GM21447 (cell line): ENCODE data around the gene FITM2.
"Not testable (repeated sequence)": the region's sequence is repeated elsewhere in the genome, so short reads cannot be mapped to it uniquely, and the experiment has no call there.

ENCODE experiments used
- ATAC-seq: cut with Tn5 transposase; IDR thresholded peaks from one replicate; pipeline ENCODE4 v1.9.1; 2021; ENCODE audit not compliant: unreplicated experiment

The FITM2 gene, protein sequence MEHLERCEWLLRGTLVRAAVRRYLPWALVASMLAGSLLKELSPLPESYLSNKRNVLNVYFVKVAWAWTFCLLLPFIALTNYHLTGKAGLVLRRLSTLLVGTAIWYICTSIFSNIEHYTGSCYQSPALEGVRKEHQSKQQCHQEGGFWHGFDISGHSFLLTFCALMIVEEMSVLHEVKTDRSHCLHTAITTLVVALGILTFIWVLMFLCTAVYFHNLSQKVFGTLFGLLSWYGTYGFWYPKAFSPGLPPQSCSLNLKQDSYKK

DNA sequence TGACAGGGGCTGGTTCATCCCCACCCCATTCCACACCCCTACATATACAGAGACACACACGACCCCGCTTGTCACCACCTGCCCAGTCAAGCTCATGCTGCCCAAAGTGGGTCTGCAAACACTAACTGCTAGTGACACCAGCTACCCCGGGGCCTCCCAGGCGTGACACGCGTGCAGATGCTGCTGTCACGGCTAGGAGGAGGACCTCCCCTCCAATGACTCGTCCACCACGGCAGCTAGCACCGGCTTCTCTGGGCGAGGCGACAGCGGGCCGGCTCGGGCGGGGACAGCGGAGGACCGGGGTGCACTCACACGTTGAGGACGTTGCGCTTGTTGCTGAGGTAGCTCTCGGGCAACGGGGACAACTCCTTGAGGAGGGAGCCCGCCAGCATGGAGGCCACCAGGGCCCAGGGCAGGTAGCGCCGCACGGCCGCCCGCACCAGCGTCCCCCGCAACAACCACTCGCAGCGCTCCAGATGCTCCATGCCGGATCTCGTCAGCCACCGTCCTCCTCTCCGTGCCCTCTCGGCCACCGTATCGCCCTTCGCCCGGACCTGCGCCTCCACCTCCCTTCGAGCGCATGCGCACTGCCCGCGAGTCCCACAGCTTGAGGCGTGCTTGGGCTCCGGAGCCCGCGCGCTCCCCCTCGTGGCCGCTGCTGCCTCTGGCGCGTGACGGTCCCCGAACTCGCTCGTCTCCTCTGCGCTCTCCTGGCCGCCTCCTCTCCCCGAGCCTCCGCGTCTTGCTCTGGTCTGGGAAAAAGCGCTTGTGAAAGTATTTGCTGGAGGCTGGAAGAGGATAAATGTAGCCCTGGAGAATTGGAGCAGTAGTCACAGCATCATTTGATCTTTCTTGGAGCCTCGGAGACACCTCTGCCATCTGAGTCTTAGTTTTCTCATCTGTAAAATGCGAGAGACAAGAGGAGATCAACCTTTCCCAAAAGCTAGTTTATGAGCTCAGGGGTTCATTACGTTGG lies at the start of gene FITM2:
Gene FITM2 (minus strand): TSS at position 539 of the 976 bp plus-strand sequence. CDS start 54 bp downstream, at position 485.
- ATAC-seq = peak; percentile 84

DNA sequence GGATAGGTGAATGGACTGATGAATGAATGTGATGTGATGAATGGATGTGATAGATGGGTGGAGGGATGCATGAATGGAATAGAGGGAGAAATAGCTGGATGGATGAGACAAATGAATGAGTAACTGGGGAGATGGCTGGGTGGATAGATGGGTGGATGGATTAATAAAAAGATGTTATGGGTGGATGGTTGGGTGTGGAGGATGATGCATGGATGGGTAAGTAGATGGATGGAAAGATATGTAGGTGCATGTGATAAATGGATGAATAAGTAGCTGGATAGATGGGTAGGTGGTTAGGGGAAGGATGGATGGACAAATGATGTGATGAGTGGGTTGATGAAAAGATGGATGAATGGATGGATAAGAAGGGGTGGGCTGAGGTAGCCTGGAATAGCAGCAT lies 49.2 kb upstream of the FITM2 start:
- no peak for ATAC-seq

DNA sequence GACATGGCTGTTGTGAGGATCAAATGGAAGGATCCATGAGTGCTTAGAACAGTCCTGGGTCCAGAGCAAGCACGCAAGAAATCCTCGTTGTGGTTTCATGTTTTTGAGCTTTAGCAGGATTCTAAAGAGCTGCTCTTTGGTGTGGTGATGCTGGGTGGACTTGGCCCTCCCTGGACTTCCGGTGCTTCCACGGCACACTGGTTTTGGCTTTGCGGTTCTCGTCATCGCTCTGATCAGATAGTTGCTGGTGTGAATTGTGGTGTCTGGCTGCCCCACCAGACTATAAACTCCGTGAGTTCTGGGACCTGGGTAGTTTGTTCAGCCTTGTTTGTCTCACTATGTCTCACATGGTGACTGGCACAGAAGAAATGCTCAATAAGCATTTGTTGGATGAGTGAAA lies 47.8 kb upstream of the FITM2 start:
- ATAC-seq = no peak

DNA sequence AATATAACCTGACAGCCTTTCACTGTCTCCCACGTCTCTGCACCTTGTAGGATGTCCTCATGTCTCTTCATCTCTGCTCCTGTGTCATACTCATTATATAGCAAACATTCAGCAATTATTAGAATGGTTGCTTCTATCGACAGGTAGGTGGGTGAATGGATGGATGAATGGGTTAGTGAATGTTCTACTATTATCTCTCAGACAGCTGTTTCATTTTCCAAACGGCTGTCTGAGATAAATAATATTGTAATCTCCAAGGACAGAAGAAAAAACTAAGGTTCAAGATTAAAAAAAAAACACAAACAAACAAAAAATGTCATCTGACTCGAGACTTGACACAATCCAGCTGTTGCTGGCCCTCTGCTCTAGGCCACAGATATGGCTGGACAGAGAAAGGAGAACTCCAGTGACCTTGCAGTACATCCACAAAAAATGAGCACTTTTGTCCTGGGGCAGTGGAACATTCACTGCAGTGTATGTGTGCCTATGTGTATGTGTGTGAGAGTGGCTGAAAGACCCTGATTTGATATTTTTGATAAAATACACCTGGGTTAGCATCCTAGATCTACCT lies 46.6 kb upstream of the FITM2 start:
- ATAC-seq = no peak

DNA sequence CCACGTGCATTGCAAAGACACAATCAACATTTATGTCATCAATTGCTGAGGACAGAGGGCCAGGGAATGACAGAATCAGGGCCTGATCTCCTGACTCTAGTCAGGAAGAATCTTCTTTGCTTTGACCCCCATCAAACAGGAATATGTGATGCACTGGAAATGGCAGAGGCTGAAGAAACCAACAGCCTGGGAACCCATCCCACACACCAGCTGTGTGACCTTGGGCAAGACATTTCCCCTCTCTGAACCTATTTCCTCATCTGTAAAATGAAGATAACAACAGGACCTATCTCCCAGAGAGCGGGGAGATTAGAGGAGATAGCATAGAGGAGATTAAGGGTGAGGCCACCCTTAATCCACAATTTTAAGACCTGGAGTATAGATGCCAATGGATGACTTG lies 46.0 kb upstream of the FITM2 start:
- ATAC-seq = no peak

DNA sequence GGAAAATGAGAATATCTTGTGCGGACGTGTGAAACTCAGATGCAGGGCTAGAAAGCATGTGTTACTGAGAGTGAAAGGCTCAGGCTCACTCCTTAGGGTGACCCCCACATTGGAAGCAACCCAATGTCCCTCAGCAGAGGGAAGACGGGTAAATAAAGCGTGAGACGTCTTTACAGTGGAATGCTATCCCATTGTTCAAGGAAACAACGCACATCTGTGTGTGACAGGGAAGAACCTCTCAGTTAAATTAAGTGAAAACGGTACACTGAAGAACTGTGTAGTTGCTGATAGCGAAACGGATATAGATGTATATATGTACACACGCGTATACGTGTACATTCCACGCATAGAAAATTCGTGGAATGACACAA lies 45.3 kb upstream of the FITM2 start:
- ATAC-seq = no peak

DNA sequence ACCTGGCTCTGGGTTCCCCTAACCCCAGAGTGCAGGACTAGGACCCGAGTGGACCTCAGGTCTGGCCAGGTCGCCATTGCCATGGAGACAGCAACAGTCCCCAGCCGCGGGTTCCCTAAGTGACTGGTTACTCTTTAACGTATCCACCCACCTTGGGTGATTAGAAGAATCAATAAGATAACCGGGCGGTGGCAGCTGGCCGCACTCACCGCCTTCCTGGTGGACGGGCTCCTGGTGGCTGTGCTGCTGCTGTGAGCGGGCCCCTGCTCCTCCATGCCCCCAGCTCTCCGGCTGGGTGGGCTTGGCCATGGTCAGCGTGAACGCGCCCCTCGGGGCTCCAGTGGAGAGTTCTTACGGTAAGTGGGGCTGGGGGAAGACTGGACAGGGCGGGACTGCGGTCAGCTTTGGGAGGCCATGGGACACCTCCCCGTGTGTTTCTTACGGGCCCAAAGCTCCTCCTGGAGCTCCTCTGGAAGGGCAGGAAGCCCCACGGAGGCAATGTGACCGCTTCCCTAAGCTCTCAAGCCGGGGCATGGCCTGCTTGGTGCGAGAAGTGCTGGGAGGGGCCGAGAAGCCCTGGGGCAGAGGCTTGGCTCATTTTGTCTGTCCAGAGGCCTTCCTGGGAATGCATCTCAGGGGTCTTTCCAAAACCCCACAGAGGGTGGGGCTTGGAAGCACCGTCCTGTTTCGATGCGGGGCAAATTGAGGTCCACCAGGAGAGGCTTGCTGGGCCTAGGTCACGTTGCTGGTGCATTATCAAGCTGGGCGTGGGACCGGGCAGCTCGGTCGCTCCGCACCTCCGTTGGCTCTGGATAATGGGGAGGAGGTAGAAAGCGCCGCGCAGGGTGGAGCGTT lies 44.7 kb upstream of the FITM2 start, which contains the start of gene HNF4A:
Gene HNF4A (plus strand): TSS at position 202 of the 855 bp plus-strand sequence. CDS start 106 bp downstream, at position 308.
- ATAC-seq = no peak

DNA sequence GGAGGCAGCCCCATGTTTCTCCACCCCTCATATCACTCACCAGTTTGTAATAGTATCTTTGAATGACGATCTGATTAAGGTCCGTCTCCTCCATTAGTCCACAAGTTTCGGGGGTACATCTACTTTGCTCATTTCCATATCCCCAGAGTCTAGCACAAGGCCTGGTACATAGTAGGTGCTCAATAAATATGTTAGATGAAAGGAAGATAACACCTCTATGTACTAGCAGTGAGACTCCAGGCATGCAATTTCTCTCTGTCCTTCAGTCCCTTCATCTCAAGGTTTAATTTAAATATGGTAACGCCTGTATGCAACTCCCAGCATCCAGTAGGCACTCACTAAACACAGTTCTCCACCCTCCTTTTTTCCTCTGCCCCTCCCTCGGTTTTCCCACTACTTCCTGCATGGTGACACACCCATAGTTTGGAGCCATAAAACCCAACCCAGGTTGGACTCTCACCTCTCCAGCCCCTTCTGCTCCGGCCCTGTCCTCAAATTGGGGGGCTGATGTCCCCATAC lies 44.0 kb upstream of the FITM2 start:
- ATAC-seq = no peak

DNA sequence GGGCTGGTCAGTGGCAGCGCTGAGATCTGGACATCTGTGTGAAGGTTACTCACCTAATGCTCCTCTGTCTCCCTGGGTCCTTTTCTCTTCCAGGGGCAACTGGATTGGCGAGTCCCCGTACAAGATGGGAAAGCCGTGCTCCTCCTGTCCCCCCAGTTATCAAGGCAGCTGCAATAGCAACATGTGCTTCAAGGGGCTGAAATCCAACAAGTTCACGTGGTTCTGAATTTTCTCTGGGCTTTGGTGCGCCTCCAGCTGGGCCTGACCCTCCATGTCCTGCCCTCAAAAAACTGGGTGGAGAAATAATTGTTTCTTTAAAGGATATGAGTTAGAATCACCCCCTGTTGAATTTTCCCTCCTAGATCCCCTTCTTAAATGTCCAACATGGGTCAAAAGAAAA lies 39.6 kb upstream of the FITM2 start:
- ATAC-seq = no peak

DNA sequence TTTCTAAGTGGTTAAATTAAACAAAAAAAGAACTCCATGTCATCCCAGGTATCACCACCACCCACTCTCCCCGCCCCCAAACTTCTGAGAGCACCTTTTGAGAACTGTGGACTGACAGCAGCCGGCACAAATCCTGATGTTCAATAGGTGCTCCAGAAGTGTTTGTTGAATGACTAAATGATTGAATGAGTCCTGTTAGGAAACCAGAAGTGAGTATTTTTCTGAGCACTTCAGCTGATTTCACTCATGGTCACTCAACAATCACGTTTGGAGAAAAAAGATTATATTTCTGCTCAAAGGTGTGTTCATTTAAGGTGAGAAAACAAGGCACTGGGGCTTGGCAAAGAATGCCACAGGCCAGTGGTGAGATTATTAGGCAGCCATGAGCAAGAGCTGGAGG lies 38.3 kb upstream of the FITM2 start:
- ATAC-seq = no peak

DNA sequence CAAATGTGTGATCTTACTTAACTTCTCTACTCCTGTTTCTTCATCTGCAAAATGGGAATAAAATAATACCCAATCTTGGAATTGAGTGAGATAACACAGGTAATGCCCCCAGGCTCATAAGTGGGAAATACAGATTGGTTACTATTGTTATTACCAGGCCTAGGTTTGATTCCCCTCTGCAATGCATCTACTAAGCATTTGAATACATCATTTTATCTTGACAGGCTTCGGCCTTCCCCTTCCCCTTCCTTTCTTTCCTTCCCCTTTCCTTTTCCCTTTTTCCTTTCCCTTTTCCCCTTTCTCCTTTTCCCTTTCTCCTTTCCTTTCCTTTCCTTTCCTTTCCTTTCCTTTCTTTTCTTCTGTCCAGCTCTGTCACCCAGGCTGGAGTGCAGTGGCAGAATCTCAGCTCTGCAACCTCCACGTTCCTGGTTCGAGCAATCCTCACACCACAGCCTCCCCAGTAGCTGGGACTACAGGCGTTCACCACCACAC lies 37.2 kb upstream of the FITM2 start:
- ATAC-seq = no peak

DNA sequence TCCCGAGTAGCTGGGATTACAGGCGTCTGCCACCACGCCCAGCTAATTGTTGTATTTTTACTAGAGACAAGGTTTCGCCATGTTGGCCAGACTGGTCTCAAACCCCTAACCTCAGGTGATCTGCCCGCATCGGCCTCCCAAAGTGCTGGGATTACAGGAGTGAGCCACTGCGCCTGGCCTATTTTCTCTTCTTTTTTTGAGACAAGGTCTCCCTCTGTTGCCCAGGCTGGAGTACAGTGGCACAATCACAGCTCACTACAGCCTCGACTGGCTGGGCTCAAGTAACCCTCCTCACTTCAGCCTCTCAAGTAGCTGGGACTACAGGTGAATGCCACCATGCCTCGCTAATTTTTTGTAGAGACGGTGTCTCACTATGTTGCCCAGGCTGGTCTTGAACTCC lies 34.9 kb upstream of the FITM2 start:
- ATAC-seq = not testable (repeated sequence)

DNA sequence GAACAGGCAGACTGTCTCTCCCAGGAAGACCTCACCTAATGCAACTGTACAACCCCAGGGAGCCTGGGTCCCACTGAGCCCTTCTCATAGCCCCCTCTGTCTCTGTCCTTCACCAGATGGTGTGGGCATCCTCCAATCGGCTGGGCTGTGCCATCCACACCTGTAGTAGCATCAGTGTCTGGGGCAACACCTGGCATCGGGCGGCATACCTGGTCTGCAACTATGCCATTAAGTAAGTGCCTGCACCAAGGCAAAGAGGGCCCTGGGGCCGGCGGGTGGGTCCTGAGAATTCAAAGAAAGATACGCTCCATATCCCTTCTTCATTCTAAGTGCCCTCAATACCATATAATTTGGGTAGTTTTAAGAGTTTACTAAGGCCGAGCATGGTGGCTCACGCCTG lies 34.1 kb upstream of the FITM2 start:
- ATAC-seq = no peak

DNA sequence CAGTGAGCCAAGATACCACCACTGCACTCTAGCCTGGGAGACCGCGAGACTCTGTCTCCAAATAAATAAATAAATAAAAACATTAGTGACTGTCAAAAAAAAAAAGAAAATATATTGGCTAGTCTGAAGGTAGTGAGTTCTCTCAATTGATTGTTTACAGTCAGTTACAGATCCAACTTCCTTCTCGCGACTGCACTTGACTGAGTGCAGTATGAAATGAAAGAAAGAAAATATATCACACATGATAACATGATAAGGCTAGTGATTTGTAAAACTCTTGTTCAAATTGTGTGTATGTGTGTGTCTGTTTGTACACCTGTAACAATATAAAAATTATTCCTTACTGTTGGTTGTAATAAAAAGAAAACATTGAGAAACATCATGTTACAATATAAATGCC lies 33.7 kb upstream of the FITM2 start:
- ATAC-seq = no peak

DNA sequence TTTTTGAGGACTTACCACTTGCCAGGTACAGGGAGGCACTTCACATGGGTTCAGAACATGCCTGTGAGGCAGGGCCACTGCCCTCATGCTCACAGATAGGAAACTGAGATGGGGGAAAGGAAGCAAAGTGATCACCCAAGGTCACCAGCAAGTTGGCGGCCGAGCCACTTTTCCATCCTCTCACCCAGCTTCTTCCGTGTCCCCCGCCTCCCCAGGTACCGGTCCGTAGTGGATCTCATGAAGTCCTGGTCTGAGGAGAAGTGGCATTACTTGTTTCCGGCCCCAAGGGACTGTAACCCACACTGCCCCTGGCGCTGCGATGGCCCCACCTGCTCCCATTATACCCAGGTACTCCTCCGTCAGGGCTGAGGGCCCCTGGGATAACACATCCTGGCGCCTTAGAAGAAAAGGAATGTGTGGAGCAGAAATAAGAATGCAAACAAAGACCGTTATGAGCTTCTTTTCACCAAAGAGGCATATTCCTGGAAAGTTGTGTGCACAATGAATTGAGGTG lies 32.2 kb upstream of the FITM2 start:
- ATAC-seq = no peak

DNA sequence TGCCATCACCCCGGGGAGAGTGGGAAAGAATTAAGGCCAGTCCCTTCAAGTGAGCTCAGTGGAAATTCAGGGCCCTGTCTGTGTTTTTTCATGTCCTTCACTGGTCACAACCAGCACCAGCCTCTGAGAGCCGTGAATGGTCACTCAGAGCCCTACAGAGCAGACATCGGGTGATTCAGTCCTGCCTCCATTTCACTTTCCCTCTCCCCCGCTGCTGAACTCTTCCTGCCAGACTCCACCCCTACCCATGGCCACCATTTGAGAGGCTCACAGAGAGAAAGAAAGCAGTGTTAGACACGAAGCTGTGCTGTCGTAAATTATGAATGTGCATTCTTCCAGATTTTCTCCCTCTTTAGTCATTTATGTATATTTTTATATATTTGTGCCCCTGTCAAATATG lies 31.2 kb upstream of the FITM2 start:
- ATAC-seq = no peak

DNA sequence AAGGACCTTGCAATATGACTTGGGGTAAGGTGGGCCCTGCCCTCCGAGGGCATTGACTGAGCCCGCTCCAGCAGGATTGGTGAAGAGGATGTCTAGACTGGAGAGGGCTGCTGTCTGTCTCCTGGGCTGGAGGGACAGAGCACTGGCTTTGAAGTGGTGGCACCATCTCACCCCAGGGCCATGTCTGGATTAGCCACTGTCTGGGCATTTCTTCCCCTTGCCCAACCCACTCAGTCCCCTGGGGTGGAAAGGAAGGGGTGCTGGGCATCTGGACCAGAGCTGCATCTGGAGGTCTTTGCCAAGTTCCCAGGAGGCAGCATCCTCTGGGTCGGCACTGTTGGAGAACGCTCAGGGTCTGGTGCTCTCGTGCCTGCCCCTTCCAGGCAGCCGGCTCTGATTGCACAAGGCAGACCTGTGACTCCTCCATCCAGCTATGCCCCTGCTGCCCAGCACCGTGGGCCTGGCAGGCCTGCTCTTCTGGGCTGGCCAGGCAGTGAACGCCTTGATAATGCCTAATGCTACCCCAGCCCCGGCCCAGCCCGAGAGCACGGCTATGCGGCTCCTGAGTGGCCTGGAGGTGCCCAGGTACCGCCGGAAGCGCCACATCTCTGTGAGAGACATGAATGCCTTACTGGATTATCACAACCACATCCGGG lies 25.9 kb upstream of the FITM2 start, which contains the start of gene R3HDML:
Gene R3HDML (plus strand): TSS at position 319 of the 656 bp plus-strand sequence. CDS start 115 bp downstream, at position 434.
- no peak for ATAC-seq

DNA sequence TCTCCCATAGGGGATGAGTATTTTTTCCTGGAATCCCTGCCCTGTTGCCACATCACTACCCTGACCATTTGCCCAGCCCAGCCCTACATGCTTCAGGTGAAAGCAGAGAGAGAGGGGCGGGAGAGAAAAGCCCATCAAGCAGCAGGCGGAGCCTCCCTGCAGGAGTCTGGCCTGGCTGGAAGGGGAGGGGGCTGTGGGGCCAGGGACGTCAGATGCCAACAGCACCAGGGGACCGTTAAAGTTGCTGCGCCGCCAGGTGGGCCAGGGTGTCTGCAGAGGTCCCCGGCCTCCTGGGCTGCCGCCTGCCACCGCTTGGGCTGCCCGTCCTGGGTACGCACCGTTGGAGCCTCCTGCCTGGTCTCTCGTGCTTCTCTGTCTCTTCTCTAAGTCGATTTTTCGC lies 25.1 kb upstream of the FITM2 start:
- no peak for ATAC-seq

DNA sequence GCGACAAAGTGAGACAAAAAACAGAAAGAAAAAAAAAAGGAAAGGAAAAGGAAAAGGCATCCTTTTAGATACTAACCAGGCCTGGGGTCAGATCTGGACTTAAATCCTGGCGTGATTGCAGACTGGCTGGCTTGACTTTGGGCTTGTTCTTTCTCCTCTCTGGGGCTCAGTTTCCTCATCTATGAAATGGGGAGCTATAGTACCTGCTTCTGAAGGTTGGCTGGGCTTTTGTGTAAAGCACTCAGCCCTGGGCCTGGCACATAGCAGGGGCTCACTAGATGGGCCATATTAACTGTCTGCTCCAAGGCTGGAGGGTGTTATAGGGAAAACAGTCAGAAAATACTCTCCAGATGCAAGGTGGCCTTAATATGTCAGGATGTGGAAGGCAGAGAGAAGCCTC lies 24.7 kb upstream of the FITM2 start:
- no peak for ATAC-seq

DNA sequence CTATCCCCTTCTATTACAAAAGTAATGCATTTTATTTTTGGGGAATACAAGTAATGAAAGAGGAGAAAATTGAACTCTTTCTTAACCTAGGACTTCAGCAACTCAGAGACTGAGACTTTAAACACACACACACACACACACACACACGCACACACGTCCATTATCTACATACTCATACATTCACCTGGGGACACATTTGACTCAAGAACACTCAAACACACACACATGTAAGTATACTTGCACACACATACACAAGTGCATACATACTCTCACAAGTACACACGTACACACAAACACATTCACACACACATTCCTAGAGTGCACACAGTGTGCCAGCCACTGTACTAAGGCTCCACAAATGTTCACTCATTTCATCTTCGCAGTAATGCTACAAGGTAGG lies 23.7 kb upstream of the FITM2 start:
- no peak for ATAC-seq
